ENCODE results near the gene ATOH8.
"Not testable (repeated sequence)": the region's sequence is repeated elsewhere in the genome, so short reads cannot be mapped to it uniquely, and the experiment has no call there.

The ATOH8 gene

DNA sequence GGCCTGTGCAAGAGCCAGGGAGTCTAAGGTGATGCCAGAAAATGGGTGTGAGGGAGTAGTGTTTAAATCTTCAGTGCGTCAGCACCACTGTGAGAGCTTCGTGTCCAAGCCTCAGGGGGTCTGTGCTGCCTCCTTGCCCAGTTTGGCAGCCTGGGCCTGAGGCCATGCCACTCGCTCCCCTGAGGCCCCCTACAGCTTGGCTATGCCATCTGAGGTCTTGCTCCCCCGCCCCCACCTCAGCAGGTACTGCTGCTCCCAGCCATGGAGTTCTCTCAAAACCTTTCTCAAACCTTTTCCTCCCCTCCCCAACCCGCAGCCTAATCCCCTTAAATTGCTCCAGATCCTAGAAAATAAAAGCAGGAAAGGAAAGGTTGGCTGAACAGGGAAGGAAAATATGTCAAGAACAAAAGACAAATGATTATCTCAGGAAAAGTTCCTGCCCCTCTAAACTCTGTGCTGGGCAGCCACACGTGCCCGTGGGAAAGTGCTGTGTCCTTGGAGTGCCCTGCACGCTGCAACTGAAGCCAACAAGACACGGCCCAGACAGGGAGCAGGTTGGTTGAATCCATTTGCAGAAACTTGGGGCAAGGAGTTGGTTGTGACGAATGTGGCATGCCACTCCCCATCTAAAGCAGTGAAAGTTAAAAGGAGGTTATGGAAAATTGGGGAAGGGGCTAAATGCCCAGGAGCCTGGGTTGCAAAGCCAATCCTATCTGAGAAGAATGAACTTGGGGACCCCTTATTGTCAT lies 61.2 kb downstream of the ATOH8 start:
- H3K4me3 ChIP-seq (ENCODE audit: low read length): no peak overlapping the region
- no peak for TF ChIP-seq ZNF274 (IDR thresholded peaks at IDR 0.05; ENCODE audit: low read depth, low read length)

- H3K4me3 ChIP-seq (ENCODE audit: low read length): no peak overlapping the region
- TF ChIP-seq ZNF274 (IDR thresholded peaks at IDR 0.05; ENCODE audit: low read depth, low read length): no peak
These were observed 66.2 kb downstream of the ATOH8 start for GRCh38 chr2:85819811-85820510.

- no peak overlapping the region for H3K4me3 ChIP-seq (ENCODE audit: low read length)
- TF ChIP-seq ZNF274 (IDR thresholded peaks at IDR 0.05; ENCODE audit: low read depth, low read length): no peak
These were observed 69.0 kb downstream of the ATOH8 start for GRCh38 chr2:85822766-85823165.

DNA sequence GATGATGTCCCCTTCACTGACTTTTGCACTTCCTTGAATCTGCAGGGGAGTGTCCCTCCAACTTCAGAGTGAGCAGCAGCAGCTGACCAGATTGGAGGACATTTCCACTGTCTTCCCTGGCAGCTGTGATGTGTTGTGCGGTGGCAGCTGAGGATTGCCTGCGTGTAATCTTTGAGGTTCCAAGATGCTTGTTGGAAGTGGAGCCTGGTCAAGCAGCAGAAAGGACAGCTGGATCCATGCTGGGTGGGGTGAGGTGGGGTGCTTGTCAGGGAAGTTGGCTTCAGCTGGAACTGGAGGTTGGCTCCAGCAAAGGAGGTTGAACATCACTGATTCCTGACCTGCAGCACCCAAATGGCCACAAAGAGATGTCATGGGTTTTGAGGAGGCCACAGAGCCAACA lies 70.2 kb downstream of the ATOH8 start:
- H3K4me3 ChIP-seq (ENCODE audit: low read length): no peak overlapping the region
- TF ChIP-seq ZNF274 (IDR thresholded peaks at IDR 0.05; ENCODE audit: low read depth, low read length): no peak

GRCh38 chr2:85826990-85827878 lies 73.4 kb downstream of the ATOH8 start:
- TF ChIP-seq ZNF274 (IDR thresholded peaks at IDR 0.05; ENCODE audit: low read depth, low read length): no peak
- no peak overlapping the region for H3K4me3 ChIP-seq (ENCODE audit: low read length)

DNA sequence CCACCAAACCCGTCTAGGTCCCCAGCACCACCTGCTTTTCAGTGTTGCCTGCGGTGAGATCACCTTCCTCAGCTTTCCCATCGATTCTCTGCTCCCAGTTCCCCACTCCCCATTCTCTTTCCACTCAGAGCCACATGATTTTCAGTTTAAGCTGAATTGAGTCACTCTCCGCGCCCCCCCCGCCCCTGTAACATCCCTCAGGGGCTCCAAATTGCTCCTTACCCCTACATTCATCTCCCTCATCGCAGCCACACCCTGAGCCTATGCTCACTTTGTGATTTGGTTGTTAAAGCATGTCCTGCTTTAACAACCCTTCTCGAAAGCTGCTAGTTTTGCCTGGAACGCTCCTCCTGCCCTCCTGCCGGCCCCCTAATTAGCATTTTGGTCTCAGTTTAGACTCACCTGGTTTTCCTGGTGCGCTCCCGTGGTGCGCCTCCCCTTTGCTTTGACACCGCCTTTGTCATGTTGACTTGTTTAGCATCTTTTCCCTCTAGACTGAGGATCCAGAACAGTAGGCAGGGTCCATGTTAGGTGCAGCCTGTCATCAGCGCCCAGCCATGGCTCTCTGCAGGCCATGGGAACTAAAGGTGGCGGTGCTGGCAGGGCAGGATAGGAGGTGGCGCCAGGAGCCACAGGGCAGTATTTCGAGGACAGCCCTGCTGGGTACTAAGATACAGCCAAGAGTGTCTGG lies 74.2 kb downstream of the ATOH8 start:
- no peak overlapping the region for H3K4me3 ChIP-seq (ENCODE audit: low read length)
- TF ChIP-seq ZNF274 (IDR thresholded peaks at IDR 0.05; ENCODE audit: low read depth, low read length): no peak

GRCh38 chr2:85828725-85829124 lies 74.9 kb downstream of the ATOH8 start:
- no peak overlapping the region for H3K4me3 ChIP-seq (ENCODE audit: low read length)
- no peak for TF ChIP-seq ZNF274 (IDR thresholded peaks at IDR 0.05; ENCODE audit: low read depth, low read length)

DNA sequence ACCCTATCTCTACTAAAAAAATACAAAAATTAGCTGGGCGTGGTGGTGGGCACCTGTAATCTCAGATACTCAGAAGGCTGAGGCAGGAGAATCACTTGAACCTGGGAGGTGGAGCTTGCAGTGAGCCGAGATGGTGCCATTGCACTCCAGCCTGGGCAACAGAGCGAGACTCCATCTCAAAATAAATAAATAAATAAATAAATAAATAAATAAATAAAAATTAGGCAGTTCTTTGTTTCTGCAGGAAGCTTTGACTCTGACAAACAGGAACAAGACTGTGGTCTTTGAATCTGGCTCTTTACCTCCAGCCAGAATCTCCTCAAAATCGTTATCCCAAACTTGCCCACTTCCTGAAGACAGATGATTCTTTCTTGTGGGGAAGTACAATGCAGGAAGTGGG lies 75.6 kb downstream of the ATOH8 start:
- H3K4me3 ChIP-seq (ENCODE audit: low read length): not testable (repeated sequence)

DNA sequence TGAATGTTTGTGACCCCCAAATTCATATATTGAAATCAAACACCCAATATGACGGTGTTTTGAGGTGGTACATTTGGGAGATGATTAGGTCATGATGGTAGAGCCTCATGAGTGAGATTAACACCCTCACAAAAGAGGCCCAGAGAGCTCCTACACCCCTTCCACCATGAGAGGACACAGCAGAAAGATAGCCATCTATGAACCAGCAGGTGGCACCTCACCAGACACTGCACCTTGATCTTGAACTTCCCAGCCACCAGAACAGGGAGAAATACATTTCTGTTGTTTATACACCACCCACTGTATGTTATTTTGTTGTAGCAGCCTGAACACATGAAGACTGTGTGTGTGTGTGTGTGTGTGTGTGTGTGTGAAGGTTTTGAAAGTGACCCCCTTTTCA lies 76.9 kb downstream of the ATOH8 start:
- H3K4me3 ChIP-seq (ENCODE audit: low read length): no peak overlapping the region
- no peak for TF ChIP-seq ZNF274 (IDR thresholded peaks at IDR 0.05; ENCODE audit: low read depth, low read length)

DNA sequence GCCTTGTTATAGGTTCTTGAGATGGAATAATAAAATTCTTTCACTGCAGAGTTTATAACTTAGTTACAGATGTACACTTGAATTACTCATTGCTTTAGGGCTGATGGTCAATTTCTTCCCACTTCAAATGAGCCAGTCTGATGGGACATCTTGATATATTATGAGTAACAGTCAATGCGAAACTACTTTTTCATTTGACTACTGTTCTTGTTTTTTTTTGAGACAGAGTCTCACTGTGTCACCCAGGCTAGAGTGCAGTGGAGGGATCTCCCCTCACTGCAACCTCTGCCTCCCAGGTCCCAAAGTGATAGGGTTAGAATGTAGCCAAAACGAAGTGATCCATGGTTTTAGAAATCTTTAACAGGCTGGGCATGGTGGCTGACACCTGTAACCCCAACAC lies 77.9 kb downstream of the ATOH8 start:
- H3K4me3 ChIP-seq (ENCODE audit: low read length): no peak overlapping the region
- TF ChIP-seq ZNF274 (IDR thresholded peaks at IDR 0.05; ENCODE audit: low read depth, low read length): no peak

DNA sequence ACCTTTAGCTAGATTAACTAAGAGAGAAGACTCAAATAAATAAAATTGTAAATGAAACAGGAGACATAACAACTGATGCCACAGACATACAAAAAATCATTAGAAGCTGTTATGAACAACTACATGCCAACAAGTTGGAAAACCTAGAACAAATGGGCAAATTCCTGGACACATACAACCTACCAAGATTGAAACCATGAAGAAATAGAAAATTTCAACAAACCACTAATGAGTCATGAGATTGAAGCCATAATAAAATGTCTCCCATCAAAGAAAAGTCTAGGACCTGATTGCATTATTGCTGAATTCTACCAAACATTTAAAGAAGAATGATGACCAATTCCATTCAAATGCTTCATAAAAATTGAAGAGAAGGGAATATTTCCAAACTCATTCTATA lies 80.7 kb downstream of the ATOH8 start:
- TF ChIP-seq ZNF274 (IDR thresholded peaks at IDR 0.05; ENCODE audit: low read depth, low read length): no peak
- H3K4me3 ChIP-seq (ENCODE audit: low read length): no peak overlapping the region

Measured in GM08714 (cell line).